Stimulated activated CD4-positive, alpha-beta T cell treated with anti-CD3 and anti-CD28 coated beads, Interleukin-2, amount 100 ng/mL, for 48 hours (primary cell): Measurements from ENCODE around the gene PLEKHO1.
"Not testable (repeated sequence)": the region's sequence is repeated elsewhere in the genome, so short reads cannot be mapped to it uniquely, and the experiment has no call there.

Experiments
- DNase-seq, 2 donors: peaks; one replicate each; pipeline ENCODE4 v3.0.0-alpha.2; 2020

PLEKHO1 gene

GRCh38 chr1:150149271-150150132, at the start of gene PLEKHO1:
PLEKHO1 (plus strand) TSS chr1:150149916; CDS start chr1:150150258, 342 bp downstream.
- DNase-seq = peak; percentile 65 to 70

- no peak for DNase-seq
Observed at GRCh38 chr1:150102986-150103385, 46.7 kb upstream of the PLEKHO1 start.

- no peak for DNase-seq
Observed at GRCh38 chr1:150106341-150106740, 43.4 kb upstream of the PLEKHO1 start.

- no peak for DNase-seq
Observed at GRCh38 chr1:150109586-150109985, 40.1 kb upstream of the PLEKHO1 start.

GRCh38 chr1:150110116-150110515, 39.6 kb upstream of the PLEKHO1 start:
- DNase-seq = no peak

GRCh38 chr1:150111670-150112069, 38.0 kb upstream of the PLEKHO1 start:
- DNase-seq = no peak

- DNase-seq = no peak
Observed at GRCh38 chr1:150115121-150115520, 34.6 kb upstream of the PLEKHO1 start.

GRCh38 chr1:150118716-150119115, 31.0 kb upstream of the PLEKHO1 start:
- no peak for DNase-seq

- no peak for DNase-seq
Observed at GRCh38 chr1:150121236-150121862, 28.4 kb upstream of the PLEKHO1 start.

- no peak for DNase-seq
Observed at GRCh38 chr1:150126811-150127210, 22.9 kb upstream of the PLEKHO1 start.

GRCh38 chr1:150127464-150127863, 22.3 kb upstream of the PLEKHO1 start:
- DNase-seq = no peak

GRCh38 chr1:150127868-150128267, 21.8 kb upstream of the PLEKHO1 start:
- DNase-seq = peak; percentile 35 to 47

GRCh38 chr1:150132372-150132771, 17.3 kb upstream of the PLEKHO1 start:
- no peak for DNase-seq

- DNase-seq = no peak
Observed at GRCh38 chr1:150134537-150134936, 15.2 kb upstream of the PLEKHO1 start.

- DNase-seq = not testable (repeated sequence)
Observed at GRCh38 chr1:150135400-150135799, 14.3 kb upstream of the PLEKHO1 start.

- no peak for DNase-seq
Observed at GRCh38 chr1:150138044-150138443, 11.7 kb upstream of the PLEKHO1 start.

GRCh38 chr1:150141452-150141851, 8.3 kb upstream of the PLEKHO1 start:
- no peak for DNase-seq

GRCh38 chr1:150142083-150142482, 7.6 kb upstream of the PLEKHO1 start:
- no peak for DNase-seq

- no peak for DNase-seq
Observed at GRCh38 chr1:150144606-150145005, 5.1 kb upstream of the PLEKHO1 start.

GRCh38 chr1:150146016-150146415, 3.7 kb upstream of the PLEKHO1 start:
- DNase-seq = not testable (repeated sequence)

- no peak for DNase-seq
Observed at GRCh38 chr1:150146849-150147542, 2.7 kb upstream of the PLEKHO1 start.

GRCh38 chr1:150148837-150149270, 862 bp upstream of the PLEKHO1 start:
- no peak for DNase-seq
